Heart left ventricle (tissue), 16 donors: ENCODE results near the gene KLHL5. TPM values are rescaled to one million over a fixed set of nuclear protein-coding genes. Genes with fewer than 3 reads are reported as not detected.

Experiments
- ATAC-seq, 4 donors: fragments of 200-7000 bp; cut with Tn5 transposase; one replicate each; pipeline ENCODE4 v1.9.1; 2020 to 2022; ENCODE audit warnings: moderate library complexity in 4 of 4, mild to moderate bottlenecking in 3 of 4, moderate number of reproducible peaks in 1 of 4
- DNase-seq, 5 donors: peaks; one replicate each; pipeline ENCODE4 v3.0.0-alpha.2; 2020
- H3K27ac ChIP-seq, 12 donors: fragments of 200-600 bp; sonication (generic) in 4 of 12; one replicate each; pipeline versions ENCODE4 v1.5.0 to v1.8.0; 2016 to 2022; ENCODE audit warnings: mild to moderate bottlenecking in 2 of 12
- H3K27me3 ChIP-seq, 9 donors: fragments of 200-600 bp; sonication (generic) in 2 of 9; one replicate each; pipeline versions ENCODE4 v1.5.1 to v1.8.0; 2016 to 2022; ENCODE audit warnings: mild to moderate bottlenecking in 3 of 9
- H3K36me3 ChIP-seq, 9 donors: fragments of 200-600 bp; sonication (generic) in 2 of 9; one replicate each; pipeline versions ENCODE4 v1.5.0 to v1.8.0; 2018 to 2022; ENCODE audit warnings: mild to moderate bottlenecking in 2 of 9
- H3K4me1 ChIP-seq, 12 donors: fragments of 200-600 bp; sonication (generic) in 4 of 12; one replicate each; pipeline versions ENCODE4 v1.5.0 to v1.8.0; 2016 to 2022; ENCODE audit warnings: mild to moderate bottlenecking in 3 of 12
- H3K4me3 ChIP-seq, 12 donors: fragments of 200-600 bp; sonication (generic) in 4 of 12; one replicate each; pipeline versions ENCODE4 v1.5.0 to v1.8.0; 2017 to 2022; ENCODE audit warnings: mild to moderate bottlenecking in 9 of 12, moderate library complexity in 4 of 12
- H3K9me3 ChIP-seq, 12 donors: fragments of 200-600 bp; sonication (generic) in 4 of 12; one replicate each; pipeline versions ENCODE4 v1.5.0 to v1.8.0; 2016 to 2022; ENCODE audit warnings: mild to moderate bottlenecking in 1 of 12
- CTCF ChIP-seq, 12 donors: fragments of 200-600 bp; sonication (generic) in 4 of 12; IDR thresholded peaks; one replicate each; pipeline versions ENCODE4 v1.5.0 to v1.8.0; 2018 to 2022; ENCODE audit warnings: antibody characterized with exemption in 12 of 12, mild to moderate bottlenecking in 5 of 12
- POLR2A ChIP-seq, 2 donors: fragments of 450-650 bp; IDR thresholded peaks; one replicate each; pipeline ENCODE4 v1.6.1; 2017; ENCODE audit warnings: antibody characterized with exemption in 2 of 2, mild to moderate bottlenecking in 2 of 2, moderate library complexity in 2 of 2
- WGBS, 4 donors: extraction: QIAGEN DNeasy Blood & Tissue Kit in 2 of 4; methylation state at CpG; one replicate each; pipeline versions ENCODE4 v1.1.5 to v1.1.7; 2013 to 2018; 5-methylcytosine and 5-hydroxymethylcytosine counted together
- intact Hi-C, 10 donors: fragments of 100-400 bp; cut with DNase I; formaldehyde crosslinking; loops; one replicate each; pipeline versions ENCODE4 v1.11.1 to v1.14.2; 2022
- polyA plus RNA-seq, 2 donors: library from polyadenylated mRNA; stranded (reverse); fragments of 200-250 nt; gene quantifications; one replicate each; pipeline ENCODE4 v1.2.3, GENCODE V29; 2013
- total RNA-seq, 9 donors: library from RNA; depleted of rRNA in 2 of 9; stranded (reverse); fragments of >200 nt in 2 of 9; fragmentation: NEBNext Ultra II Directional in 3 of 9; extraction: Animal tissue kit (Norgen Biotek cat#: 25700) in 3 of 9; gene quantifications; one replicate each; pipeline versions ENCODE4 v1.1.0 to v1.2.4, GENCODE V29; 2016 to 2023
- donor health status: ischemic (EF 13 %, LVEDD 7.1; RV severe dilation, severe dysfunction).
- donor health status: healthy with polysubstance abuse.
- donor health status: DM: no; HTN: yes; CAD: no.
- donor health status: DM: no; HTN: no; CAD: no.
- donor health status: ischemic (EF 25% LVEDD 6.9; RV normal size, moderate dysfunction).
- donor health status: ischemic (EF 25% LVEDD 5.7; RV mildly dilated, moderate dysfunction).
- donor health status: healthy.
- donor health status: DM: yes; HTN: yes; CAD: no.
- donor health status: ischemic (EF 35%, LVEDD 5.7; RV mildly dilated, moderate dysfunction).
- donor health status: nonischemic (EF 11% LVEDD 7.7; RV severe dilation, severe dysfunction).
- donor health status: DM: yes; HTN: yes; CAD: no.
- donor health status: PGD.
- donor health status: ischemic (EF 29% LVEDD 5.4; RV normal size, mild dysfunction).
- donor health status: nonischemic (EF 23%, LVEDD 6.1; RV moderate dilation, normal function).

Gene KLHL5
- total and polyA plus RNA-seq, 11 donors: 3.3 to 28.5 (median 12.6) TPM

- no peak overlapping the region for H3K27ac ChIP-seq
- no peaks in the 10 kb centered on the region for H3K4me1 ChIP-seq
- intact Hi-C loops: no loop called here
- TF ChIP-seq CTCF (IDR thresholded peaks at IDR 0.05) (no peak), POLR2A (IDR thresholded peaks at IDR 0.05) (no peak)
- no peak for DNase-seq
- H3K27me3 ChIP-seq: no peaks in the 10 kb centered on the region
- no peak overlapping the region for H3K4me3 ChIP-seq
- no peak for ATAC-seq
- H3K36me3 ChIP-seq: peaks cover 0 to 57% (median 19%) of the 10 kb centered on the region in 9 donors
- no peaks in the 10 kb centered on the region for H3K9me3 ChIP-seq
These were observed 21.1 kb downstream of the KLHL5 start for GRCh38 chr4:39083164-39083563.

GRCh38 chr4:39085891-39086290 is 23.9 kb downstream of the KLHL5 start:
- WGBS, 4 donors: 95 to 97% (median 96%) methylated on average over 5 of the region's 5 CpGs
- intact Hi-C loops: no loop called here
- peaks cover 0 to 58% (median 19%) of the 10 kb centered on the region in 9 donors for H3K36me3 ChIP-seq
- no peak overlapping the region for H3K27ac ChIP-seq
- no peaks in the 10 kb centered on the region for H3K27me3 ChIP-seq
- ATAC-seq (no peak), DNase-seq (no peak)
- no peak overlapping the region for H3K4me3 ChIP-seq
- no peaks in the 10 kb centered on the region for H3K9me3 ChIP-seq
- no peak for TF ChIP-seq CTCF (IDR thresholded peaks at IDR 0.05)
- TF ChIP-seq POLR2A (IDR thresholded peaks at IDR 0.05): no peak
- peaks cover 0 to 6% (median 0%) of the 10 kb centered on the region in 12 donors for H3K4me1 ChIP-seq

GRCh38 chr4:39096847-39097246 is 34.8 kb downstream of the KLHL5 start:
- Histone ChIP-seq H3K27me3 (no peaks in the 10 kb centered on the region), H3K27ac (no peak overlapping the region)
- ATAC-seq: no peak

GRCh38 chr4:39097290-39097689 is 35.3 kb downstream of the KLHL5 start:
- Histone ChIP-seq H3K9me3 (no peaks in the 10 kb centered on the region), H3K4me1 (no peaks in the 10 kb centered on the region), H3K36me3 (peaks cover 0 to 29% (median 8%) of the 10 kb centered on the region in 9 donors), H3K27me3 (no peaks in the 10 kb centered on the region), H3K27ac (no peak overlapping the region), H3K4me3 (no peak overlapping the region)
- intact Hi-C loops: no loop called here
- DNase-seq (no peak), ATAC-seq (no peak)
- 80 to 89% (median 86%) methylated on average over 5 of the region's 5 CpGs for WGBS, 4 donors
- no peak for TF ChIP-seq POLR2A (IDR thresholded peaks at IDR 0.05)
- TF ChIP-seq CTCF (IDR thresholded peaks at IDR 0.05): no peak

More at GRCh38 chr4:39096847-39097246, 34.8 kb downstream of the KLHL5 start:
- Histone ChIP-seq H3K9me3 (no peaks in the 10 kb centered on the region), H3K4me3 (no peak overlapping the region), H3K36me3 (peaks cover 0 to 29% (median 8%) of the 10 kb centered on the region in 9 donors), H3K4me1 (no peaks in the 10 kb centered on the region)
- intact Hi-C loops: no loop called here
- DNase-seq: no peak
- TF ChIP-seq POLR2A (IDR thresholded peaks at IDR 0.05) (no peak), CTCF (IDR thresholded peaks at IDR 0.05) (no peak)
- WGBS, 4 donors: 86 to 98% (median 91%) methylated on average over 1 of the region's 1 CpG
